ENCODE data around the gene ENO2. TPM values are rescaled to one million over a fixed set of nuclear protein-coding genes. Genes with fewer than 3 reads are reported as not detected.

Gene ENO2
- total RNA-seq, 1 donor from 2014 or later, result 18.4 TPM

- no peak for DNase-seq (ENCODE audit: extremely low read depth, low read depth, low spot score)
These were observed 2.0 kb upstream of the ENO2 start for GRCh38 chr12:6912164-6912935.

GRCh38 chr12:6914947-6915788 is 788 bp downstream of the ENO2 start:
- no peak for DNase-seq (ENCODE audit: extremely low read depth, low read depth, low spot score)

GRCh38 chr12:6915789-6916285 is 1.5 kb downstream of the ENO2 start:
- DNase-seq (ENCODE audit: extremely low read depth, low read depth, low spot score), result no peak

- DNase-seq (ENCODE audit: extremely low read depth, low read depth, low spot score), result no peak
These were observed 2.2 kb downstream of the ENO2 start for GRCh38 chr12:6916426-6917200.

- no peak for DNase-seq (ENCODE audit: extremely low read depth, low read depth, low spot score)
These were observed 3.3 kb downstream of the ENO2 start for GRCh38 chr12:6917491-6918231.

GRCh38 chr12:6919588-6919987 is 5.2 kb downstream of the ENO2 start:
- DNase-seq (ENCODE audit: extremely low read depth, low read depth, low spot score), result no peak

GRCh38 chr12:6921539-6921938 is 7.2 kb downstream of the ENO2 start:
- DNase-seq (ENCODE audit: extremely low read depth, low read depth, low spot score), result no peak

- DNase-seq (ENCODE audit: extremely low read depth, low read depth, low spot score), result no peak
These were observed 7.9 kb downstream of the ENO2 start for GRCh38 chr12:6921996-6922946.

GRCh38 chr12:6923003-6923732 is 8.8 kb downstream of the ENO2 start:
- DNase-seq (ENCODE audit: extremely low read depth, low read depth, low spot score), result no peak

GRCh38 chr12:6923851-6924250 is 9.5 kb downstream of the ENO2 start:
- no peak for DNase-seq (ENCODE audit: extremely low read depth, low read depth, low spot score)

- no peak for DNase-seq (ENCODE audit: extremely low read depth, low read depth, low spot score)
These were observed 10.8 kb downstream of the ENO2 start for GRCh38 chr12:6925239-6925539.

- peak; percentile 57 for DNase-seq (ENCODE audit: extremely low read depth, low read depth, low spot score)
These were observed 11.3 kb downstream of the ENO2 start for GRCh38 chr12:6925540-6926279.

GRCh38 chr12:6927379-6928021 is 13.1 kb downstream of the ENO2 start, which contains the start of gene ATN1:
TSS of gene ATN1 (plus strand) at chr12:6927959. CDS start at chr12:6934002, 6,043 bp downstream.
- no peak for DNase-seq (ENCODE audit: extremely low read depth, low read depth, low spot score)

GRCh38 chr12:6928022-6928702 is 13.8 kb downstream of the ENO2 start:
- no peak for DNase-seq (ENCODE audit: extremely low read depth, low read depth, low spot score)

- no peak for DNase-seq (ENCODE audit: extremely low read depth, low read depth, low spot score)
These were observed 14.5 kb downstream of the ENO2 start for GRCh38 chr12:6928703-6929407.
